ENCODE measurements around the gene CTNNBL1. TPM values are rescaled to one million over a fixed set of nuclear protein-coding genes. Genes with fewer than 3 reads are reported as not detected.
"Not testable (repeated sequence)": the region's sequence is repeated elsewhere in the genome, so short reads cannot be mapped to it uniquely, and the experiment has no call there.

The CTNNBL1 gene
- total and polyA plus RNA-seq, 2 experiments from 2014 or later: 36.3 to 68.7 TPM

GRCh38 chr20:37662308-37662707 is 31.5 kb upstream of the CTNNBL1 start (continued):
- no peak for TF ChIP-seq REST (IDR thresholded peaks at IDR 0.05; ENCODE audit: unreplicated experiment)
- no peak for TF ChIP-seq ETS1 (IDR thresholded peaks at IDR 0.05)
- no peak for TF ChIP-seq ZNF331 (CRISPR knock-in tag; IDR thresholded peaks at IDR 0.05; ENCODE audit: low read depth)
- no peak for TF ChIP-seq EZH2 (IDR thresholded peaks at IDR 0.05; ENCODE audit: low read depth, unreplicated experiment)

- not testable (repeated sequence) for H2AFZ ChIP-seq; H3K4me3 Mint-ChIP-seq; H3F3A ChIP-seq (replicated peaks; ENCODE audit: low read depth); H3K27me3 ChIP-seq (ENCODE audit: insufficient read depth); H3K36me3 ChIP-seq (ENCODE audit: insufficient read depth); H3K4me3 ChIP-seq; H4K20me1 ChIP-seq (replicated peaks; ENCODE audit: insufficient read depth); H3K27ac Mint-ChIP-seq; H3K27me3 Mint-ChIP-seq (ENCODE audit: insufficient read depth, low read depth, poor library complexity); DNase-seq (ENCODE audit: low spot score); ATAC-seq; H3K27ac ChIP-seq (ENCODE audit: low read depth); H3K36me3 Mint-ChIP-seq (ENCODE audit: low read depth); H3K79me2 ChIP-seq (replicated peaks; ENCODE audit: insufficient read depth); H3K9me2 ChIP-seq (ENCODE audit: insufficient read depth); H3K4me2 ChIP-seq
- peaks cover 21% of the 10 kb centered on the region for H3K4me1 ChIP-seq (ENCODE audit: insufficient read depth)
- H3K4me1 Mint-ChIP-seq: peaks cover 19% of the 10 kb centered on the region
- H3K9me3 Mint-ChIP-seq: peaks cover 10% of the 10 kb centered on the region; the same call in 2 of the 3 replicates
These were observed 29.2 kb upstream of the CTNNBL1 start for GRCh38 chr20:37664595-37664994.

GRCh38 chr20:37668166-37668565 is 25.7 kb upstream of the CTNNBL1 start:
- no peak overlapping the region for H3K27ac ChIP-seq (ENCODE audit: low read depth)
- no peaks in the 10 kb centered on the region for H4K20me1 ChIP-seq (replicated peaks; ENCODE audit: insufficient read depth)
- Mint-ChIP-seq H3K36me3 (ENCODE audit: low read depth) (peaks cover 3% of the 10 kb centered on the region; the same call in 2 of the 3 replicates), H3K27ac (no peak overlapping the region), H3K9me3 (peaks cover 10% of the 10 kb centered on the region; the same call in 2 of the 3 replicates), H3K4me3 (no peak overlapping the region), H3K4me1 (peaks cover 14% of the 10 kb centered on the region), H3K27me3 (ENCODE audit: insufficient read depth, low read depth, poor library complexity) (peaks cover 5% of the 10 kb centered on the region)
- no peak for TF ChIP-seq ZNF114 (CRISPR knock-in tag; IDR thresholded peaks at IDR 0.05)
- TF ChIP-seq ETS1 (IDR thresholded peaks at IDR 0.05): no peak
- no peak for TF ChIP-seq EZH2phosphoT487 (IDR thresholded peaks at IDR 0.05; ENCODE audit: unreplicated experiment)
- no peak for TF ChIP-seq CREB1 (CRISPR knock-in tag; IDR thresholded peaks at IDR 0.05; ENCODE audit: low read depth)
- no peak overlapping the region for H2AFZ ChIP-seq
- no peaks in the 10 kb centered on the region for H3K36me3 ChIP-seq (ENCODE audit: insufficient read depth)
- no peaks in the 10 kb centered on the region for H3K9me2 ChIP-seq (ENCODE audit: insufficient read depth)
- no peaks in the 10 kb centered on the region for H3K79me2 ChIP-seq (replicated peaks; ENCODE audit: insufficient read depth)
- DNase-seq (ENCODE audit: low spot score) (no peak), ATAC-seq (no peak)
- H3F3A ChIP-seq (replicated peaks; ENCODE audit: low read depth): no peaks in the 10 kb centered on the region
- no peak overlapping the region for H3K4me2 ChIP-seq
- no peak overlapping the region for H3K4me3 ChIP-seq
- peaks cover 12% of the 10 kb centered on the region; the same call in 1 of the 2 replicates for H3K4me1 ChIP-seq (ENCODE audit: insufficient read depth)
- no peaks in the 10 kb centered on the region for H3K27me3 ChIP-seq (ENCODE audit: insufficient read depth)

Data from GM23338 (cell line).